B cell (primary cell): ENCODE data around the gene SMAP1. TPM values are rescaled to one million over a fixed set of nuclear protein-coding genes. Genes with fewer than 3 reads are reported as not detected.

Source experiments
- ATAC-seq: fragments of 200-7000 bp; cut with Tn5 transposase; one replicate; pipeline ENCODE4 v1.10.0; 2021; ENCODE audit warnings: low read depth, mild to moderate bottlenecking, moderate number of reproducible peaks, moderate library complexity
- CTCF ChIA-PET: fragments of 350-600 bp; sonication (Branson Sonifier 250); formaldehyde crosslinking; loops from one replicate; lab custom pipeline; 2021; ENCODE audit warnings: antibody characterized with exemption, inconsistent platforms; lab: Charles Lee
- POLR2A ChIA-PET: fragments of 350-600 bp; sonication (Branson Sonifier 250); formaldehyde crosslinking; loops from one replicate; lab custom pipeline; 2021; ENCODE audit warnings: antibody characterized with exemption; lab: Charles Lee
- DNase-seq: peaks from one replicate; pipeline ENCODE4 v3.0.0; 2013
- H2AFZ ChIP-seq: 2 replicates; pipeline ENCODE4 v1.6.1; 2012; ENCODE audit warnings: mild to moderate bottlenecking, low read depth, low read length; ENCODE audit not compliant: insufficient read depth, poor library complexity, severe bottlenecking
- H3K27ac ChIP-seq, 2 donors: 1 replicate in 1 of 2; 2 replicates in 1 of 2; pipeline ENCODE4 v1.5.1; 2012 to 2013; ENCODE audit warnings: low read length in 2 of 2, mild to moderate bottlenecking in 2 of 2, moderate library complexity in 1 of 2
- H3K27me3 ChIP-seq, 4 experiments: fragments of 200-600 bp in 1 of 4; sonication (generic) in 1 of 4; replicated peaks in 1 of 4; 1 replicate in 2 of 4; 2 replicates in 2 of 4; pipeline versions ENCODE4 v1.6.1 to v1.7.0; 2013 to 2016; ENCODE audit warnings: low read length in 3 of 4, mild to moderate bottlenecking in 2 of 4, mixed read lengths in 1 of 4, moderate library complexity in 1 of 4; ENCODE audit not compliant: insufficient read depth in 4 of 4, control insufficient read depth in 3 of 4; ENCODE audit errors: control extremely low read depth in 1 of 4
- H3K36me3 ChIP-seq, 2 experiments: replicated peaks in 1 of 2; 1 replicate in 1 of 2; 2 replicates in 1 of 2; pipeline versions ENCODE4 v1.6.1 to v1.7.1; 2013; ENCODE audit warnings: low read length in 1 of 2; ENCODE audit not compliant: insufficient read depth in 2 of 2, control insufficient read depth in 1 of 2; ENCODE audit errors: control extremely low read depth in 1 of 2, extremely low read depth in 1 of 2
- H3K4me1 ChIP-seq, 2 donors: fragments of 200-600 bp in 1 of 2; sonication (generic) in 1 of 2; 1 replicate in 1 of 2; 2 replicates in 1 of 2; pipeline versions ENCODE4 v1.5.1 to v1.6.1; 2013 to 2017; ENCODE audit warnings: low read length in 2 of 2; ENCODE audit not compliant: control insufficient read depth in 2 of 2, insufficient read depth in 2 of 2
- H3K4me2 ChIP-seq: replicated peaks from 2 replicates; pipeline ENCODE3; 2012; ENCODE audit warnings: mild to moderate bottlenecking, low read depth, low read length; ENCODE audit not compliant: poor library complexity, severe bottlenecking
- H3K4me3 ChIP-seq, 5 experiments: fragments of 200-600 bp in 1 of 5; sonication (generic) in 1 of 5; 1 replicate in 3 of 5; 2 replicates in 2 of 5; pipeline versions ENCODE4 v1.5.1 to v1.7.0; 2011 to 2016; ENCODE audit warnings: low read length in 4 of 5, mild to moderate bottlenecking in 4 of 5, low read depth in 2 of 5, control low read depth in 1 of 5, moderate library complexity in 1 of 5; ENCODE audit not compliant: insufficient read depth in 1 of 5; ENCODE audit errors: control extremely low read depth in 1 of 5, extremely low read depth in 1 of 5
- H3K79me2 ChIP-seq: fragments of 200-600 bp; sonication (generic); one replicate; pipeline ENCODE4 v1.6.0; 2016; ENCODE audit warnings: low read length; ENCODE audit not compliant: control insufficient read depth, insufficient read depth
- H3K9ac ChIP-seq: fragments of 200-600 bp; sonication (generic); 2 replicates; pipeline ENCODE4 v1.6.1; 2017; ENCODE audit warnings: mild to moderate bottlenecking, low read length, moderate library complexity
- H3K9me3 ChIP-seq, 3 donors: one replicate each; pipeline versions ENCODE4 v1.6.1 to v1.7.1; 2013; ENCODE audit warnings: low read length in 2 of 3; ENCODE audit not compliant: control insufficient read depth in 2 of 3, insufficient read depth in 1 of 3; ENCODE audit errors: control extremely low read depth in 1 of 3
- H4K20me1 ChIP-seq: 2 replicates; pipeline ENCODE4 v1.6.0; 2012; ENCODE audit warnings: mild to moderate bottlenecking, low read length; ENCODE audit not compliant: insufficient read depth, control insufficient read depth, poor library complexity, severe bottlenecking
- H3K27ac Mint-ChIP-seq: one replicate; pipeline ENCODE4 v1.8.0; 2021; ENCODE audit warnings: mixed read lengths
- H3K27me3 Mint-ChIP-seq: one replicate; pipeline ENCODE4 v1.8.0; 2021; ENCODE audit warnings: mixed read lengths
- H3K4me1 Mint-ChIP-seq: one replicate; pipeline ENCODE4 v1.8.0; 2021; ENCODE audit warnings: mixed read lengths
- H3K4me3 Mint-ChIP-seq: one replicate; pipeline ENCODE4 v1.8.0; 2021; ENCODE audit warnings: mixed read lengths
- H3K9me3 Mint-ChIP-seq: one replicate; pipeline ENCODE4 v1.8.0; 2022; ENCODE audit warnings: mixed read lengths; ENCODE audit not compliant: insufficient read depth
- CTCF ChIP-seq: fragments of 200-600 bp; IDR thresholded peaks from one replicate; pipeline ENCODE4 v1.8.0; 2022; ENCODE audit warnings: antibody characterized with exemption, mild to moderate bottlenecking
- EZH2 ChIP-seq: IDR thresholded peaks from 2 replicates; pipeline ENCODE4 v1.6.1; 2012; ENCODE audit warnings: borderline replicate concordance, low read depth, mild to moderate bottlenecking, moderate library complexity, low read length; ENCODE audit not compliant: insufficient read depth, poor library complexity, severe bottlenecking
- WGBS: methylation state at CpG from one replicate; pipeline ENCODE4 v1.1.5; 2013; ENCODE audit warnings: missing lambda C conversion rate; ENCODE audit not compliant: insufficient coverage; 5-methylcytosine and 5-hydroxymethylcytosine counted together
- intact Hi-C: fragments of 100-400 bp; cut with micrococcal nuclease; formaldehyde crosslinking; loops from one replicate; pipeline ENCODE4 v1.10.0; 2022
- polyA plus RNA-seq: library from polyadenylated mRNA; depleted of rRNA; stranded (reverse); fragments of >200 nt; gene quantifications from 2 replicates; pipeline ENCODE4 v1.2.3, GENCODE V29; 2012
- total RNA-seq, 2 donors: library from RNA; stranded (reverse); fragments of 120-200 nt in 1 of 2; gene quantifications; 1 replicate in 1 of 2; 2 replicates in 1 of 2; pipeline versions ENCODE4 v1.2.3 to v1.2.4, GENCODE V29; 2013 to 2022

Gene SMAP1
- total and polyA plus RNA-seq, 2 donors (not counting 1 experiment from before 2014, with no cell fraction given), result 11.0 to 21.7 TPM

GRCh38 chr6:70884074-70884983, 216.6 kb downstream of the SMAP1 start:
- H3K4me2 ChIP-seq, result no peak overlapping the region
- H3K9ac ChIP-seq, result no peak overlapping the region
- H4K20me1 ChIP-seq, result no peaks in the 10 kb centered on the region
- no peaks in the 10 kb centered on the region for H3K4me1 Mint-ChIP-seq
- H3K9me3 Mint-ChIP-seq, result no peaks in the 10 kb centered on the region
- POLR2A ChIA-PET, result no interaction called here
- H3K27me3 Mint-ChIP-seq, result peaks cover 7% of the 10 kb centered on the region
- H3K27ac Mint-ChIP-seq, result no peak overlapping the region
- H3K4me3 Mint-ChIP-seq, result no peak overlapping the region
- peak; percentile 86 for ATAC-seq
- CTCF ChIA-PET, result interaction anchor here (0.6 to 5.3 kb wide), 33 partner anchors 8 to 987 kb away, joined by 3 to 174 read pairs (median 6); partner anchors contain the start of gene B3GAT2
- no peaks in the 10 kb centered on the region for H3K9me3 ChIP-seq
- 39% methylated on average over 12 of the region's 17 CpGs for WGBS
- no peak overlapping the region for H3K4me3 ChIP-seq
- H3K4me1 ChIP-seq, result no peaks in the 10 kb centered on the region
- peak; percentile 66 for DNase-seq
- peaks cover 0 to 9% (median 0%) of the 10 kb centered on the region in 4 experiments for H3K27me3 ChIP-seq
- intact Hi-C loops, result loop anchor here (1.0 to 10.0 kb wide), 4 partner anchors 130 to 572 kb away; no protein-coding TSS in a partner anchor
- H3K36me3 ChIP-seq, result no peaks in the 10 kb centered on the region
- H3K27ac ChIP-seq, result no peak overlapping the region
- no peak for TF ChIP-seq EZH2
- TF ChIP-seq CTCF, result peak; percentile 99
- H3K79me2 ChIP-seq, result no peaks in the 10 kb centered on the region
- H2AFZ ChIP-seq, result no peak overlapping the region

- CTCF ChIA-PET, result interaction anchor here (1.4 to 5.3 kb wide), 10 partner anchors 9 to 665 kb away, joined by 3 to 174 read pairs (median 14); no protein-coding TSS in a partner anchor
- H3K9me3 Mint-ChIP-seq, result no peaks in the 10 kb centered on the region
Measured at GRCh38 chr6:70886071-70886470, 218.4 kb downstream of the SMAP1 start.

More at GRCh38 chr6:70886071-70886470, 218.4 kb downstream of the SMAP1 start:
- H3K4me1 ChIP-seq, result no peaks in the 10 kb centered on the region
- POLR2A ChIA-PET, result no interaction called here
- peaks cover 0 to 9% (median 0%) of the 10 kb centered on the region in 4 experiments for H3K27me3 ChIP-seq
- intact Hi-C loops, result loop anchor here (10.0 kb wide), 1 partner anchor 129 kb away; no protein-coding TSS in a partner anchor
- ATAC-seq, result no peak
- H3K9me3 ChIP-seq, result no peaks in the 10 kb centered on the region
- H3K79me2 ChIP-seq, result no peaks in the 10 kb centered on the region
- H4K20me1 ChIP-seq, result no peaks in the 10 kb centered on the region
- WGBS, result 100% methylated on average over 1 of the region's 2 CpGs
- no peak for DNase-seq
- H3K27me3 Mint-ChIP-seq, result peaks cover 8% of the 10 kb centered on the region
- H3K36me3 ChIP-seq, result no peaks in the 10 kb centered on the region
- no peaks in the 10 kb centered on the region for H3K4me1 Mint-ChIP-seq
- no peak overlapping the region for H2AFZ ChIP-seq
- H3K4me3 Mint-ChIP-seq, result no peak overlapping the region
- no peak for TF ChIP-seq EZH2
- TF ChIP-seq CTCF, result no peak
- no peak overlapping the region for H3K4me2 ChIP-seq
- H3K27ac Mint-ChIP-seq, result no peak overlapping the region
- H3K27ac ChIP-seq, result no peak overlapping the region
- no peak overlapping the region for H3K4me3 ChIP-seq
- H3K9ac ChIP-seq, result no peak overlapping the region
